Fibroblast of skin of back (primary cell): Measurements from ENCODE around the gene TIMM8A. TPM values are rescaled to one million over a fixed set of nuclear protein-coding genes. Genes with fewer than 3 reads are reported as not detected.

Experiments used
- DNase-seq: peaks from one replicate; pipeline ENCODE4 v3.0.0-alpha.2; 2013
- polyA plus RNA-seq, 2 experiments: library from polyadenylated mRNA; unstranded; fragments of 120-200 nt; gene quantifications; one replicate each; pipeline ENCODE4 v1.2.1, GENCODE V29; 2013; ENCODE audit not compliant: insufficient read length in 2 of 2

The TIMM8A gene
- 11.4 TPM for polyA plus RNA-seq (2013, experiment 1 of 2; ENCODE audit: insufficient read length)
- polyA plus RNA-seq (2013, experiment 2 of 2; ENCODE audit: insufficient read length) = 5.5 TPM

GRCh38 chrX:101348452-101349192 lies at the start of gene TIMM8A:
Gene TIMM8A (minus strand): TSS chrX:101348742. CDS start chrX:101348664, 78 bp downstream.
- DNase-seq = peak; percentile 67

- DNase-seq = no peak
Measured at GRCh38 chrX:101397779-101398178, 49.2 kb upstream of the TIMM8A start.

GRCh38 chrX:101395789-101396188 lies 47.2 kb upstream of the TIMM8A start:
- DNase-seq = no peak

GRCh38 chrX:101394372-101394771 lies 45.8 kb upstream of the TIMM8A start:
- no peak for DNase-seq

- DNase-seq = no peak
Measured at GRCh38 chrX:101393530-101394305, 45.2 kb upstream of the TIMM8A start.

- DNase-seq = no peak
Measured at GRCh38 chrX:101391831-101392230, 43.3 kb upstream of the TIMM8A start.

- peak; percentile 90 for DNase-seq
Measured at GRCh38 chrX:101390664-101391525, 42.4 kb upstream of the TIMM8A start, which contains the start of gene RPL36A. Gene RPL36A (plus strand): TSS chrX:101391011. CDS start chrX:101391044, 33 bp downstream.

- no peak for DNase-seq
Measured at GRCh38 chrX:101388604-101389003, 40.1 kb upstream of the TIMM8A start.

- no peak for DNase-seq
Measured at GRCh38 chrX:101386542-101386885, 38.0 kb upstream of the TIMM8A start.

- no peak for DNase-seq
Measured at GRCh38 chrX:101385795-101386541, 37.4 kb upstream of the TIMM8A start, which contains the start of gene BTK. Gene BTK (minus strand): TSS chrX:101386191. CDS start chrX:101375284, 10,907 bp downstream.

GRCh38 chrX:101385026-101385684 lies 36.6 kb upstream of the TIMM8A start:
- DNase-seq = no peak

- no peak for DNase-seq
Measured at GRCh38 chrX:101383679-101384205, 35.2 kb upstream of the TIMM8A start.

- no peak for DNase-seq
Measured at GRCh38 chrX:101377547-101377946, 29.0 kb upstream of the TIMM8A start.

- no peak for DNase-seq
Measured at GRCh38 chrX:101370888-101371504, 22.5 kb upstream of the TIMM8A start.

- no peak for DNase-seq
Measured at GRCh38 chrX:101369687-101370086, 21.1 kb upstream of the TIMM8A start.

- DNase-seq = no peak
Measured at GRCh38 chrX:101368800-101369199, 20.3 kb upstream of the TIMM8A start.

- DNase-seq = no peak
Measured at GRCh38 chrX:101365301-101365795, 16.8 kb upstream of the TIMM8A start.

- DNase-seq = no peak
Measured at GRCh38 chrX:101362757-101363156, 14.2 kb upstream of the TIMM8A start.

GRCh38 chrX:101362116-101362515 lies 13.6 kb upstream of the TIMM8A start:
- DNase-seq = no peak

- no peak for DNase-seq
Measured at GRCh38 chrX:101360390-101360789, 11.8 kb upstream of the TIMM8A start.
